ENCODE results near the gene A4GALT. TPM values are rescaled to one million over a fixed set of nuclear protein-coding genes. Genes with fewer than 3 reads are reported as not detected.
"Not testable (repeated sequence)": the region's sequence is repeated elsewhere in the genome, so short reads cannot be mapped to it uniquely, and the experiment has no call there.

The A4GALT gene
- total RNA-seq, 1 donor from 2014 or later, result 32.8 TPM

- DNase-seq (ENCODE audit: extremely low spot score, unreplicated experiment), result no peak
- no peaks in the 10 kb centered on the region for H3K9me3 Mint-ChIP-seq (ENCODE audit: unreplicated experiment)
- H3K27me3 Mint-ChIP-seq (ENCODE audit: unreplicated experiment), result no peaks in the 10 kb centered on the region
- no peak for TF ChIP-seq CTCF (IDR thresholded peaks at IDR 0.05)
- peak overlapping the region; percentile 22 for H3K4me3 Mint-ChIP-seq (ENCODE audit: unreplicated experiment)
- H3K36me3 Mint-ChIP-seq (ENCODE audit: unreplicated experiment), result no peaks in the 10 kb centered on the region
- peak overlapping the region; percentile 94 for H3K27ac Mint-ChIP-seq (ENCODE audit: unreplicated experiment)
- peaks cover 51% of the 10 kb centered on the region for H3K4me1 Mint-ChIP-seq (ENCODE audit: unreplicated experiment)
Measured at GRCh38 chr22:42676059-42676607, 44.5 kb downstream of the A4GALT start.

GRCh38 chr22:42673898-42674401 is 46.7 kb downstream of the A4GALT start:
- Mint-ChIP-seq H3K4me3 (ENCODE audit: unreplicated experiment) (no peak overlapping the region), H3K36me3 (ENCODE audit: unreplicated experiment) (no peaks in the 10 kb centered on the region), H3K4me1 (ENCODE audit: unreplicated experiment) (peaks cover 48% of the 10 kb centered on the region), H3K27me3 (ENCODE audit: unreplicated experiment) (no peaks in the 10 kb centered on the region), H3K9me3 (ENCODE audit: unreplicated experiment) (no peaks in the 10 kb centered on the region), H3K27ac (ENCODE audit: unreplicated experiment) (peak overlapping the region; percentile 68)
- DNase-seq (ENCODE audit: extremely low spot score, unreplicated experiment), result no peak
- TF ChIP-seq CTCF (IDR thresholded peaks at IDR 0.05), result no peak

- not testable (repeated sequence) for H3K9me3 Mint-ChIP-seq (ENCODE audit: unreplicated experiment)
Measured at GRCh38 chr22:42673071-42673470, 47.6 kb downstream of the A4GALT start.

GRCh38 chr22:42670921-42671709 is 49.6 kb downstream of the A4GALT start:
- H3K9me3 Mint-ChIP-seq (ENCODE audit: unreplicated experiment), result no peaks in the 10 kb centered on the region
- peaks cover 27% of the 10 kb centered on the region for H3K4me1 Mint-ChIP-seq (ENCODE audit: unreplicated experiment)
- no peaks in the 10 kb centered on the region for H3K36me3 Mint-ChIP-seq (ENCODE audit: unreplicated experiment)
- H3K27me3 Mint-ChIP-seq (ENCODE audit: unreplicated experiment), result no peaks in the 10 kb centered on the region
- no peak for DNase-seq (ENCODE audit: extremely low spot score, unreplicated experiment)
- no peak overlapping the region for H3K4me3 Mint-ChIP-seq (ENCODE audit: unreplicated experiment)
- no peak for TF ChIP-seq CTCF (IDR thresholded peaks at IDR 0.05)
- H3K27ac Mint-ChIP-seq (ENCODE audit: unreplicated experiment), result no peak overlapping the region

More at GRCh38 chr22:42673071-42673470, 47.6 kb downstream of the A4GALT start:
- peaks cover 46% of the 10 kb centered on the region for H3K4me1 Mint-ChIP-seq (ENCODE audit: unreplicated experiment)
- not testable (repeated sequence) for H3K4me3 Mint-ChIP-seq (ENCODE audit: unreplicated experiment); H3K27ac Mint-ChIP-seq (ENCODE audit: unreplicated experiment); H3K27me3 Mint-ChIP-seq (ENCODE audit: unreplicated experiment); DNase-seq (ENCODE audit: extremely low spot score, unreplicated experiment); H3K36me3 Mint-ChIP-seq (ENCODE audit: unreplicated experiment)

GRCh38 chr22:42670046-42670445 is 50.6 kb downstream of the A4GALT start:
- no peaks in the 10 kb centered on the region for H3K27me3 Mint-ChIP-seq (ENCODE audit: unreplicated experiment)
- H3K27ac Mint-ChIP-seq (ENCODE audit: unreplicated experiment), result no peak overlapping the region
- no peaks in the 10 kb centered on the region for H3K9me3 Mint-ChIP-seq (ENCODE audit: unreplicated experiment)
- no peak overlapping the region for H3K4me3 Mint-ChIP-seq (ENCODE audit: unreplicated experiment)
- no peak for DNase-seq (ENCODE audit: extremely low spot score, unreplicated experiment)
- H3K4me1 Mint-ChIP-seq (ENCODE audit: unreplicated experiment), result peaks cover 18% of the 10 kb centered on the region
- no peak for TF ChIP-seq CTCF (IDR thresholded peaks at IDR 0.05)
- no peaks in the 10 kb centered on the region for H3K36me3 Mint-ChIP-seq (ENCODE audit: unreplicated experiment)

- not testable (repeated sequence) for H3K36me3 Mint-ChIP-seq (ENCODE audit: unreplicated experiment); DNase-seq (ENCODE audit: extremely low spot score, unreplicated experiment); H3K4me3 Mint-ChIP-seq (ENCODE audit: unreplicated experiment); H3K9me3 Mint-ChIP-seq (ENCODE audit: unreplicated experiment); H3K27ac Mint-ChIP-seq (ENCODE audit: unreplicated experiment); H3K27me3 Mint-ChIP-seq (ENCODE audit: unreplicated experiment)
- H3K4me1 Mint-ChIP-seq (ENCODE audit: unreplicated experiment), result peaks cover 12% of the 10 kb centered on the region
Measured at GRCh38 chr22:42666393-42666792, 54.3 kb downstream of the A4GALT start.

All from osteocyte (in vitro differentiated cells).